Measurements from ENCODE around the gene GPR62.
A peak's percentile ranks its signal among the peaks of the same experiment; 100 is the strongest.

Gene GPR62

DNA sequence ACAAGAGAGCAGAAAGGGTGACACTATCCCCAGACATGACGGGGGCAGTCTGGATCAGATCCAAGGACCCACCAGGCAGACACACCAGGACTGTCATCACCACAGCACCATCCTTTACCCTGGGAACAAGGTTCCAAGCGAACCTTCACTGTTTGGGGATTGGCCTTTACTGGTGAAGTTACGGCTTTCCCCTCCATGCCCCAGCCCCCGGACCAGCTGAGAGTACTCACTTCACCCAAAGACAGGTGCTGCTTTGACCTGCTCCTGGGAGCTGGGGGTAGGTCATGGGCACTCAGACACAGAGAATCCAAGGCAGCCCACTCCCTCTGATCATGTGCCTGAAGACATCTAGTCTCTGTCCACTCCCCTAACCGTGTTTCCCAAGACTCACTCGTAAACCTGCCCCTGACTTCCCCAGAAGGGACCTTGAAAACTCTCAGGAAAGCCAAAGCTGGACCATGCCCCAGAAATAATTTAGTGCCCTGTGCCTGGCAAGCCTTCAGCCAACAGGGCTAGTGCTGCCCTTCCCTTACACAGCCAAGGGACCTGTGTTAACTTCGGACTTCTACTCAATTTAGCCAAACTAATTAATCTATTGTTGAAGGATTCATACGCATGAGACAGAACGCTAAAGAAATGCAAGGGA is 16.3 kb upstream of the GPR62 start:
- no peak for DNase-seq

DNA sequence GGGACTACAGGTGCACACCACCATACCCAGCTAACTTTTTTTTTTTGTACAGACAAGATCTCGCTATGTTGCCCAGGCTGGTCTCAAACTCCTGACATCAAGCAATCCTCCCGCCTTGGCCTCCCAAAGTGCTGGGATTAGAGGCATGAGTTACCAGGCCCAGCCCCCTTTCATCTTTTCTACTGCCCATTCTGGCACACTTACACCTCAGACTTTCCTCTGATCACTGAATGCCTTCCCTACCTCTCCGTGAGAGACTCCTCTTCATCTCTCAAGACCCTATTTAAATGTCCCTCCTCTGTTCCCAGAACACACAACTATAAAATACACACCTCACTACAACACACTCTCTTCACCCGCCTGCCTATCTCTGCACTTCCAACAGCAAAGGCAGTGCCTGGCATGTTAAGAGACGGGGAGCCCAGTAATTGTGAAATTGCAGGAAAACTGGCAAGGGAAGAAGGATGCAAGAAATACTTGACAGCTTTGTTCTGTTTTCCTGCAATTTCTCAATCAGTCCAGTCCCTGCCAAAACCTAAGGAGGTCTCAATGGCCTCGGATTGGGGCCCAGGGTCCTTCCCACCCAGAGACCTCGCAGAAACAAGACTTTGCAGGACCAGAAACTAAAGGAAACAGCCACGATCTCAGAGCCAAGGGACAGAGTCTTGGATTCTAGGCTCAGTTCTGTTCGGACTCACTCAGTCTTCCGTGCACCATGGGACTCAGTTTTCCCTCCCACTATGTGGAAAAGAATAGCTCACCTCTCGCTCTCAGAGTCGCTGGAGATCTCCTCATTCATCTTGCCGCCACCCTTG is 14.3 kb upstream of the GPR62 start:
- no peak for DNase-seq

DNA sequence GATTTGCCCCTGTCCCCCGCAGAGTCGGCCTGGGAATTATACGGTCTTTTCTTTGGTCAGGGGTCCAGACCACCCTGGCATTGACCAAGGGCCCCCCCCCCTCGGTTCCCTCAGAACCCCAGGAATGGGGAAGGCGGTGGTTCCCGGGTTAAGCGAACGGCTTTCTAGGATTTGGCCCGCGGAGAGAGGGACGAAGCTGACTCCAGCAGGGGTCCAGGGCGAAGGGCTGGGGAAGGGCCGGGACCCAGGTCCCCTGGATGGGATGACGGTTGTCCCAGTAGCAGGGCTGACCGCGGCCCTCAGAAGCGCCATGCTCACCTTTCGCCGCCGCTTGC is 13.8 kb upstream of the GPR62 start:
- DNase-seq: no peak

DNA sequence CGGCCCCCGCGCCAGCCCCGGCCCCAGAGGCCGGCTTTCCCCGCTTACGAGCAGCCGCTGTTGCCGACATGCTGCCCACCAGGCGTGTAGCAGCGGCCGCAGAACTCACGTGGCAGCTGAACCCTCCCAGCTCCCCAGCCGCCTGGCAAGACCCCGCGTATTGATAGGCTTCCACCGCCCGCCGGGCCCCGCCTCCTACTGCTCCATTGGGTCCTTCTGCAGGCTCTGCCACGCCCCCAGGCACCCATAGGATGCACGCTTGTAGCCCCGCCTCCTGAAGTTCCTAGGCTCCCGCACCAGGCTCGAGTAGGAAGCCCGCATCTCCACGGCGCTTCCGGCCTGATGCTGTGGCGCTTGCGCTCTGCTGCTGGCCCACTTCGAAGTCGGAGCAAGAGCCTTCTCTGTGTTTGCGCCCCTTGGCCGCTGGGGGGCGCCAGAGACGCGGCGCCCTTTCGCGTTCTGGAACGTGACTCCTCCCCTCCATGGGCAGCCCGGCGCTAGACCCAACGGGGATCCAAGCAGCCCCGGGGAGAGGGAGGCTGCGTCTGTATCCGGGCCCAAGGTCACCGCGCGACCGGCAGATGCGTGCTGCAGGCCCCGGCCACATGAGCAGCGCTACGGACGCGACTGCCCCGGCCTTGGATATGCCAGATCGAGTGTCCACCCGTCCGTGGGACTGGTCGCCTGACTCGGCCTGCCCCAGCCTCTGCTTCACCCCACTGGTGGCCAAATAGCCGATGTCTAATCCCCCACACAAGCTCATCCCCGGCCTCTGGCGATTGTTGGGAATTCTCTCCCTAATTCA is 13.2 kb upstream of the GPR62 start, which contains the start of the genes PARP3 and RRP9:
Gene PARP3 (plus strand): TSS at position 566 of the 805 bp plus-strand sequence. CDS start 993 bp downstream, outside the sequence.
Gene RRP9 (minus strand): TSS at position 107 of the 805 bp plus-strand sequence. CDS start 37 bp downstream, at position 70.
- peak; percentile 100 for DNase-seq

DNA sequence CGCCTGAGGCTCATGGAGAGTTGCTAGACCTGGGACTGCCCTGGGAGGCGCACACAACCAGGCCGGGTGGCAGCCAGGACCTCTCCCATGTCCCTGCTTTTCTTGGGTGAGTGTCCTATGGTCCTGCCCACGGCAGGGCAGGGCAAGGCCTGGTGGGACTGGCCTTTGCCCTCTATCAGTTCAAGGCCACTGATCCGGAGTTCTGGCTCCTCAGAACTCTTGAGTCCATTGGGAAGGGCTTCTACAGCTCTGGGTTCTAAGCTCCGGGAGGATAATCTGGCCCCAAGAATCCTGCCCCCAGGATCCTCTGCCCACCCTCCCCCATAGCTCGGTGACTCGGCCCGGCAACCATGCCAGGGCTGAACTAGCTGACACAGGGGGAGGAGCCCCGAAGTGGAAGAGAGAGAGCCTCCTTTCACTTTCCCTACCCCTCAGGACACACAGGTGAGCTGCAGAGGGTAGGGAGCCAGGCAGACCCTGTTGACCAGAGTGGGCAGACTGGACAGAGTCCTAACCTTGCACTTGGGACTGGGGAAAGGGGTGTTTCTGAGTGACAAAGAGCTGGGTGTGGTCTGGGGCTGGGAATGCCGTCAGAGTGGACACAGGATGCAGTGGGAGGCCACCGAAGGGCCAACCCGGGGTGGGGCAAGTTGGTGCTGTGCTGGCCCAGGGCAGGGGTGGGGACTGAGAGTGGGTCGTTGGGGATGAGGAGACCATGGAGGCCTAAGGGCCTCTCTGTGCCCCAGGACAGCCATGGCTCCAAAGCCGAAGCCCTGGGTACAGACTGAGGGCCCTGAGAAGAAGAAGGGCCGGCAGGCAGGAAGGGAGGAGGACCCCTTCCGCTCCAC is 12.4 kb upstream of the GPR62 start:
- DNase-seq: peak; percentile 71

DNA sequence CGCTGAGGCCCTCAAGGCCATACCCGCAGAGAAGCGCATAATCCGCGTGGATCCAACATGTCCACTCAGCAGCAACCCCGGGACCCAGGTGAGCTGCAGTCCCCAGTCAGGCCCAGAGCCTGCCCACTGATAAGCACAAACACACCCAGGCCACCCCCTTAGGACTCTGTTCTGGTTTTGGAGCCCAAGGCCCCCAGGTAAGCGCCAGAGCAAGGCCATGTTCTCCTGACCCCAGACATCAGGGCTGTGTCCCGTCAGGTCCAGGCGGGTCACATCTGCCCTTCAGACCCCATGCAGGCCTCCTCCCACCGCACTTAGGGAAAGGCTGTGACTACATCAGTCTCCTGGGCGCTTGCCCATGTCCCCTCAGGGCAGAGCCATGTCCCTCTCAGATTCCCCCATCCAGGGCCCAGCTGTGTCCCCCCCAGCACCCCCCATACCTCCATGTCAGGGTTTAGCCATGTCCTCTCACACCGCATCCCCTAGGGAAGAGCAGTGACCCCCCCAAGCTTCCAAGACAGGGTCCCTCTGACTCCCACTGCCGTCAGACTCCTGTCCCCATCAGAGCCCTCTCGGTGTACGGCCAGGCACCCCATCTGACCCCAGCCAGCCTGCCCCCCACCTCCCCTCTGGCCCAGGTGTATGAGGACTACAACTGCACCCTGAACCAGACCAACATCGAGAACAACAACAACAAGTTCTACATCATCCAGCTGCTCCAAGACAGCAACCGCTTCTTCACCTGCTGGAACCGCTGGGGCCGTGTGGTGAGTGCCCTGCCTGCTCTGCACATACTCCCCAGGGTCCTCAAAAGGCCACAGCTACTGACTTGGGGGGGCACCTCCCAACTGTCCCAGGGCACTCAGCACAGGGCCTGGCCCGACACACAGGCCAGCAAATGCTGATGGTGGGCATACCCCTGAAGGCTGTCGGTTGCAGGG is 11.5 kb upstream of the GPR62 start:
- no peak for DNase-seq

DNA sequence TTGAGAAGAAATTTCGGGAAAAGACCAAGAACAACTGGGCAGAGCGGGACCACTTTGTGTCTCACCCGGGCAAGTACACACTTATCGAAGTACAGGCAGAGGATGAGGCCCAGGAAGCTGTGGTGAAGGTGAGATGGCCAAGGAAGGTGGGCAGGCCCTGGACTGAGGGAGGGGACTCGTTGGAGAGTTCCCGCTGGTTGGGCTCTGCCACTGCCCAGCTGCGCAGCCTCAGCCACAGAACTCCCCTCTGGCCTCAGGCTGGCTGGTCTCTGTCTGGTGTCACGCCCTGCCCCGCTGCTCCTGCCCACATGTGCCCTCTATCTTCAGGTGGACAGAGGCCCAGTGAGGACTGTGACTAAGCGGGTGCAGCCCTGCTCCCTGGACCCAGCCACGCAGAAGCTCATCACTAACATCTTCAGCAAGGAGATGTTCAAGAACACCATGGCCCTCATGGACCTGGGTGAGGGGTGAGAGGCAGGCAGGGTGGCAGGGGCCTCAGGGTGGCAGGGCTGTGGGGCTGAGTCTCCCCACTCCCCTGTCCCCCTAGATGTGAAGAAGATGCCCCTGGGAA is 10.6 kb upstream of the GPR62 start:
- DNase-seq: no peak

DNA sequence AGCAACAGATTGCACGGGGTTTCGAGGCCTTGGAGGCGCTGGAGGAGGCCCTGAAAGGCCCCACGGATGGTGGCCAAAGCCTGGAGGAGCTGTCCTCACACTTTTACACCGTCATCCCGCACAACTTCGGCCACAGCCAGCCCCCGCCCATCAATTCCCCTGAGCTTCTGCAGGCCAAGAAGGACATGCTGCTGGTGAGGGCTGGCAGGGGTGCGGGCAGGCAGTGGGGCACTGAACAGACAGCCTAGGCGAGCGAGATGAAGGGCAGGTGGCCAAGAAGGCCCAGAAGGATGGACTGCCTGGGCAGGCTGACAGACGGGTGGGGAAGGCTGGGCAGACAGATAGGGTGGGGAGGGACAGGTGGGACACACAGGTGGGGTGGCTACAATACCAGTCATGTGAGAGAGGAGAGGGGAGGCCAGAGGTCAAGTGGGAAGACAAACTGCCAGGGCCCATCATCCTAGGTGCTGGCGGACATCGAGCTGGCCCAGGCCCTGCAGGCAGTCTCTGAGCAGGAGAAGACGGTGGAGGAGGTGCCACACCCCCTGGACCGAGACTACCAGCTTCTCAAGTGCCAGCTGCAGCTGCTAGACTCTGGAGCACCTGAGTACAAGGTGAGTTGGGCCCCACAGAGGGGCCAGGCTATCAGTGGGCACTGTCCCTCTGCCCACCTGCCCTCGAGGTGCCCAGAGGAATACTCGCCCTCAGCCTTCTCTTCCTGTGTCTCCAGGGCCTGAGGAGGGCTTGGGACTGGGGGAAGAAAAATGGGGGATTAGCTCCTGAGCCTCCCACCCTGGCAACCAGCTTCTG is 9.9 kb upstream of the GPR62 start:
- DNase-seq: no peak

DNA sequence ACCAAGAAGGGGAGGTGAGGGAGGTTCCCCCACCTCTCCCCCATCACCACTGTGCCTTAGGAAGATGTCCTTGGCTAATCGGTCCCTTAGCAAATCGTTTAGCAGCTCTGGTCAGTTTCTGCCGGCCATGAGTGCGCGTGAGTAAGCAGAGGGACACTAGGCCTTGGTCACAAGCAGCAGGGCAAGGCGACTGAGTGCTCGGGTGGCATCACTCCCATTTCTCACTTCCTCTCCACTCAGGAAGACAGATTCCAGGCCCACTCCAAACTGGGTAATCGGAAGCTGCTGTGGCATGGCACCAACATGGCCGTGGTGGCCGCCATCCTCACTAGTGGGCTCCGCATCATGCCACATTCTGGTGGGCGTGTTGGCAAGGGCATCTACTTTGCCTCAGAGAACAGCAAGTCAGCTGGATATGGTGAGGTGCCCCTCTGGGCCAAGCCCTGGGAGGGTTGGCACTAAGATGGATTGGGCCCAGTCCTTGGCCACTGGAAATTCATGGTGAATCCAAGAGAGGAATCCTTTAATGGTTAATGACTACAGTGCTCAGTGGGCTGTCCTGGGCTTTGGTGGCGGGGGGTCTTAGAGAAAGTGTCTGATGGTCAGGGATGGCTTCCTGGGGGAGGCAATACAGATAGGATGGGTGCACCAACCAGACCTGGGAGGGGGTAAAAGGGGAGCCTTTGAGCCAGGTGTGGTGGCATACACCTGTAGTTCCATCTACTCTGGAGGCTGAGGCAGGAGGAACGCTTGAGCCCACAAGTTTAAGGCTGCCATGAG is 9.1 kb upstream of the GPR62 start:
- no peak for DNase-seq

DNA sequence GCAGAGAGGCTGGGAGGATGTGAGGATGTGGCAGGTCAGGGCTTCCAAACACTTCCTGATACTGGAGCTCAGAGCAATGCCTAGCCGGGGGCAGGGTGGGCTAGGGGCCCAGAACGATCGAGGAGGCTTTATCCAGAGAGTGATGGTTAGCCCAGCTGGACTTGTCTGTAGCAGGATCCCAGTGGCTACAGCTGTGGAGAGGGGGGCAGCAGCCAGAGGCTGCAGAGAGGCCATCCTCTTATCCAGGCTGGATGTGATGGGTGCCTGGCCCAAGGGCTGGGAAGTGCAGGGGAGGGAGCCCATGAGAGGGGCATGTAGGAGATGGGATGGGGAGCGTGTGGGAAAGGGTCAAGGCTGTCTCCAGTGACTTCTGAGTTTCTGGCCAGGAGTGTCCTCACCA is 8.4 kb upstream of the GPR62 start:
- no peak for DNase-seq

DNA sequence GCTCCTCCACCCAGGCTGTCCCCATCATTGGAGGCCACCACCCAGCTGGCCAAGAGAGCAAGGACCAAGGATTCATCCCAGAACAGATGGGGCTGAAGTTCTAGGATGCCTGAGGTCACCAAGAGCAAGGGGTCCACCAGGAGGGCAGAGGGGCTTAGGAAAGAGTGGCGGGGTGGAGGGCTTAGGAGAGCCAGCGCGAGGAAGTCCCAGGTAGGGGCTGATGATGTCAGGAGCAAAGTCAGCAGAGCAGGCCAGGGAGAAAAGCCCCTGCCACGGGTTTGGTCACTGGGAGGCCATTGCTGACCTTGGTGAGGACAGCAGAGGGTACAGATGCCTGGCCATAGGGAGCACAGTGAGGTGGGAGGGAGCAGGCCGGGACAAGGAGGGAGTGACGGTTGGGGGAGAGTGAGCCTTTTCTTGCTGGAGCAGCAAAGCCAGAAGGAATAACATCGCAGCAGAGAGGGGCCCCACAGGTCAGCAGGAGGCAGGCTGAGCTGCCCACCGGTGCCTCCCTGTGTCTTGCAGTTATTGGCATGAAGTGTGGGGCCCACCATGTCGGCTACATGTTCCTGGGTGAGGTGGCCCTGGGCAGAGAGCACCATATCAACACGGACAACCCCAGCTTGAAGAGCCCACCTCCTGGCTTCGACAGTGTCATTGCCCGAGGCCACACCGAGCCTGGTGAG is 7.8 kb upstream of the GPR62 start:
- DNase-seq: no peak

DNA sequence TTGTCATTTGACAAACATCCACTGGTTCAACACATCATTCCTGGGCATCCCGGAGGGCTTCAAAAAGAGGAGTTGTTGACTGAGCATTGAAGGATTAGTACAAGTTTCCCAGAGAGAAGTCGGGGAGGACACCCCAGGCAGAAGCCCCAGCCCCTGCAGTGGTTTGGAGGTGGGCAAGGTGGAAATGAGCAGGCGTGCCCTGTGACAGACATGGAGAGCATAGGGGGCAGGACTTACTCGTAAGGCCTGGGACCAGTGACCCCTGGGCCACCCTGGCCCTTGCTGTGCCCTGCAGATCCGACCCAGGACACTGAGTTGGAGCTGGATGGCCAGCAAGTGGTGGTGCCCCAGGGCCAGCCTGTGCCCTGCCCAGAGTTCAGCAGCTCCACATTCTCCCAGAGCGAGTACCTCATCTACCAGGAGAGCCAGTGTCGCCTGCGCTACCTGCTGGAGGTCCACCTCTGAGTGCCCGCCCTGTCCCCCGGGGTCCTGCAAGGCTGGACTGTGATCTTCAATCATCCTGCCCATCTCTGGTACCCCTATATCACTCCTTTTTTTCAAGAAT is 7.1 kb upstream of the GPR62 start:
- no peak for DNase-seq

DNA sequence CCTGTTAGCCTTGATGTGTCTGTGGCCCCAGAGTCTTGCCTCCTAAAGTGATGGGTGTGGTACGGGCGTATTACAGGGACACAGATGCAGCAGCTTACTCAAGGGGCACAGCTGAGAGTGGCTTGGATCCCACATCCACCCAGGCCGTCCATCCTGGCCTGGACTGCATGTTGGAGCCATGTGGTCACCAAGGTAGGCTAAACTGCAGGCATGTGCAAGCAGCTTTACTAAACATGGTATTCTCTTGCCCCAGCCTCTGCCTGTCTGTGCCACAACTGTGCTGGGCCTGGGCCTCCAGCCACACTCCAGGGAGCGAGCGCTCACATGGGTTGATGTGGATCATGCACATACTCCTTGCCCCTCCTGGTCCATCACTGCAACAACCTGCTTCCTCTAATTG is 6.1 kb upstream of the GPR62 start:
- no peak for DNase-seq

DNA sequence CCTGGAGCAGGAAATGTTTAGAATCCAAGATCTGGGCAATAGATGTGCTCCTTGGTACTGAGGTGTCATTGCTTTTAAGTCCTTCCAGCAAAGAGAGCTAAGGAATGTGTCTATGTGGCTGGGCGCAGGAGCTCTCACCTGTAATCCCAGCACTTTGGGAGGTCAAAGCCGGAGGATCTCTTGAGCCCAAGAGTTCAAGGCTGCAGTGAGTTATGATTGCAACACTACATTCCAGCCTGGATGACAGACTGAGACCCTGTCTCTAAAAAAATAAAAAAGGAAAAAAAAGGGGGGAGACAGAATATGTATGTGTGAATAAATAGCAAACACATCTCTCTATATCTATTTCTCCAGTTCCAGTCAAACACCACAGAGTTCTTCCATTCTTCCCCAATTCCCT is 4.3 kb upstream of the GPR62 start:
- no peak for DNase-seq

DNA sequence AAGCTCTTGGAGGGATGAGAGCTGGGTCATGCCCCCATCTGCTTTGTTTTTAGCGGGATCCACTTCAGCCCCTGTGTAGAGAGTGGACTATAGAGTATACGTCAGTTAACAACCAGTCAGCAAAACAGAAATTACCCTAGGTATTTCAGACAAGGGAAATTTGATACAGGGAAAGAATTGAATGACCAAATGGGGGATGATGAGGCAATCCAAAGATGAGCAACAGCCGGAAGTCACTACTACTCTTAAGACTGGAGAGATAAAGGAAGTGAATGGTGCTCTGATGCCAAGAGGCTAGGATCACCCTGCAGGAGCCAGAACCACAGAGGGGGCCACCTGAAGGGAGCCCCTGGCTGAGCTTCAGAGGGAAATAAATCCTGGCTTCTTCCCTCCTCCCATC is 1.7 kb upstream of the GPR62 start:
- DNase-seq: peak; percentile 65

DNA sequence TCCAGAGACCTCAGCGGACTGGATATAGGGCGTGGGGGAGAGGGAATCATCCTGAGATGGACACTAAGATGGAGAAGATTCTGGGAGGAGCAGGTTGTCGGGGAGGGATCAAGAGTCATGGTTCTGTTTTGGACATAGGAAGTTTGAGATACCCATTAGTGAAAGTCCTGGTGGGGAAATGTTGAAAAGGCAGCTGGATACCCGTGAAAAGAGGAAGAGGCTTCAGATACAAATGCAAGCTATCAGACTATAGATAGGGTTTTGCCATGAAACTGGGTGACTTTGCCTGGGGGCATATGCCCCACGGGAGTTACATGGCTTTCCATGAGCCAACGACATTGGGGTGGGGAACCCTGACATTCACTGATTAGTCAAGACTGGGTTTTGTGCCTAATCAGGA is 1.1 kb upstream of the GPR62 start:
- no peak for DNase-seq

DNA sequence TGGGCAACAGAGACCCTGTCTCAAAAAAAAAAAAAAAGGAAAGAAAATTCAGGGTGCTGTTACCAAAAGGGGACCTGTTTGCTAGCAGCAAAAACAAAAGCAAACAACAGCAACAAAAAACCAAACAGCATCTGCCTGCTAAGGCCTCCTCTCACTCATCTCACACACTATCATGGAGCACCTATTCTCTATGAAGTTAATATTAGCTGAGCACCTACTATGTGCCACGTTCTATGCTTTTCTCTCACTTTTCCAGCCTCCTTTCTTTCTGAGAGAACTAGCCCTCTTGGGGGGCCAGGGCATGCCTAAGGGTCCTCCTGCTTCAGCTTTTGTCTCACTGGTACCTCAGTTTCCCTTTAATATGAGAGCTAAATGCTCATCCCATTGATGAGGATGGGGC is 468 bp upstream of the GPR62 start:
- no peak for DNase-seq

Measured in NCI-H226 (cell line).